NCI-H226 (cell line): ENCODE measurements around the gene KCNIP4.

Experiments
- DNase-seq: peaks from one replicate; pipeline ENCODE4 v3.0.0-alpha.2; 2015

The KCNIP4 gene

GRCh38 chr4:20901851-20902250 lies 1046.7 kb downstream of the KCNIP4 start:
- peak; percentile 7 for DNase-seq

GRCh38 chr4:20899591-20899990 lies 1049.0 kb downstream of the KCNIP4 start:
- DNase-seq, result peak; percentile 39

- no peak for DNase-seq
Observed at GRCh38 chr4:20895988-20896387, 1052.6 kb downstream of the KCNIP4 start.

- DNase-seq, result no peak
Observed at GRCh38 chr4:20895208-20895607, 1053.4 kb downstream of the KCNIP4 start.

GRCh38 chr4:20890761-20891160 lies 1057.8 kb downstream of the KCNIP4 start:
- DNase-seq, result peak; percentile 6

- no peak for DNase-seq
Observed at GRCh38 chr4:20889901-20890300, 1058.7 kb downstream of the KCNIP4 start.

GRCh38 chr4:20883677-20884076 lies 1064.9 kb downstream of the KCNIP4 start:
- DNase-seq, result no peak

- DNase-seq, result no peak
Observed at GRCh38 chr4:20883231-20883630, 1065.3 kb downstream of the KCNIP4 start.

GRCh38 chr4:20882500-20882899 lies 1066.1 kb downstream of the KCNIP4 start:
- no peak for DNase-seq

GRCh38 chr4:20881658-20882057 lies 1066.9 kb downstream of the KCNIP4 start:
- DNase-seq, result no peak

- DNase-seq, result no peak
Observed at GRCh38 chr4:20878806-20879205, 1069.8 kb downstream of the KCNIP4 start.

GRCh38 chr4:20870436-20870835 lies 1078.1 kb downstream of the KCNIP4 start:
- no peak for DNase-seq

GRCh38 chr4:20868108-20868507 lies 1080.5 kb downstream of the KCNIP4 start:
- no peak for DNase-seq

GRCh38 chr4:20860878-20861277 lies 1087.7 kb downstream of the KCNIP4 start:
- DNase-seq, result no peak

- DNase-seq, result no peak
Observed at GRCh38 chr4:20859097-20859781, 1089.3 kb downstream of the KCNIP4 start.

GRCh38 chr4:20857081-20857480 lies 1091.5 kb downstream of the KCNIP4 start:
- no peak for DNase-seq

GRCh38 chr4:20847124-20847747 lies 1101.3 kb downstream of the KCNIP4 start:
- peak; percentile 68 for DNase-seq

GRCh38 chr4:20844311-20844710 lies 1104.3 kb downstream of the KCNIP4 start:
- DNase-seq, result no peak

GRCh38 chr4:20840648-20841190 lies 1107.9 kb downstream of the KCNIP4 start:
- DNase-seq, result peak; percentile 5

- peak; percentile 86 for DNase-seq
Observed at GRCh38 chr4:20839957-20840356, 1108.6 kb downstream of the KCNIP4 start.

- DNase-seq, result no peak
Observed at GRCh38 chr4:20838476-20838875, 1110.1 kb downstream of the KCNIP4 start.

GRCh38 chr4:20832826-20833225 lies 1115.7 kb downstream of the KCNIP4 start:
- no peak for DNase-seq

GRCh38 chr4:20831746-20832145 lies 1116.8 kb downstream of the KCNIP4 start:
- no peak for DNase-seq

- peak; percentile 6 for DNase-seq
Observed at GRCh38 chr4:20829617-20830357, 1118.8 kb downstream of the KCNIP4 start.
